Fibroblast of the aortic adventitia (primary cell): ENCODE measurements around the gene LMBRD1. TPM values are rescaled to one million over a fixed set of nuclear protein-coding genes. Genes with fewer than 3 reads are reported as not detected.

ENCODE experiments used
- DNase-seq: peaks from one replicate; pipeline ENCODE4 v3.0.0-alpha.2; 2010; ENCODE audit warnings: low read depth
- H3K4me3 ChIP-seq: 2 replicates; pipeline ENCODE4 v1.5.1; 2011; ENCODE audit warnings: low read depth, mild to moderate bottlenecking, control low read depth, low read length, moderate library complexity
- CTCF ChIP-seq: IDR thresholded peaks from 2 replicates; pipeline ENCODE4 v1.5.1; 2011; ENCODE audit warnings: mild to moderate bottlenecking, low read length, control low read depth, inconsistent platforms; ENCODE audit not compliant: insufficient read depth
- total RNA-seq: library from RNA; depleted of rRNA; stranded (reverse); fragments of >200 nt; gene quantifications from 2 replicates; pipeline ENCODE4 v1.2.3, GENCODE V29; 2012; ENCODE audit warnings: low replicate concordance

LMBRD1 gene
- total RNA-seq, 1 donor = 47.6 TPM

GRCh38 chr6:69775941-69776340 lies 20.9 kb downstream of the LMBRD1 start:
- H3K4me3 ChIP-seq = no peak overlapping the region
- DNase-seq = no peak
- TF ChIP-seq CTCF = no peak

- DNase-seq = no peak
- TF ChIP-seq CTCF = no peak
- no peak overlapping the region for H3K4me3 ChIP-seq
Measured at GRCh38 chr6:69775585-69775849, 21.3 kb downstream of the LMBRD1 start.

GRCh38 chr6:69774740-69775584 lies 21.8 kb downstream of the LMBRD1 start:
- no peak overlapping the region for H3K4me3 ChIP-seq
- TF ChIP-seq CTCF = no peak
- no peak for DNase-seq

- H3K4me3 ChIP-seq = no peak overlapping the region
- TF ChIP-seq CTCF = no peak
- no peak for DNase-seq
Measured at GRCh38 chr6:69771158-69771906, 25.5 kb downstream of the LMBRD1 start.

GRCh38 chr6:69768664-69769063 lies 28.1 kb downstream of the LMBRD1 start:
- peak; percentile 31 for DNase-seq
- H3K4me3 ChIP-seq = no peak overlapping the region
- peak; percentile 32 for TF ChIP-seq CTCF

GRCh38 chr6:69763763-69764162 lies 33.0 kb downstream of the LMBRD1 start:
- no peak for DNase-seq
- no peak for TF ChIP-seq CTCF
- no peak overlapping the region for H3K4me3 ChIP-seq
